K562 (cell line): ENCODE results near the gene HSPA14. TPM values are rescaled to one million over a fixed set of nuclear protein-coding genes. Genes with fewer than 3 reads are reported as not detected.
A peak's percentile ranks its signal among the peaks of the same experiment; 100 is the strongest.

Experiments used
- ATAC-seq: fragments of 200-7000 bp; cut with Tn5 transposase; 3 replicates; pipeline ENCODE4 v1.9.1; 2020; ENCODE audit warnings: moderate library complexity
- BruUV-seq: library from RNA; stranded (reverse); fragments of 400-500 nt; replicated peaks from 2 replicates; lab custom pipeline; 2021; lab: Mats Ljungman, UMichigan
- CTCF ChIA-PET: fragments of 300-600 bp; formaldehyde crosslinking; extraction: SDS; loops from one replicate; lab custom pipeline; 2021; ENCODE audit warnings: low intra/inter-chr PET ratio; lab: Yijun Ruan, JAX
- POLR2A ChIA-PET: fragments of 300-600, 350-650 bp; sonication (Branson Sonifier 250); formaldehyde crosslinking; extraction: SDS; loops from one replicate; lab custom pipeline; 2021; ENCODE audit warnings: antibody characterized with exemption, inconsistent platforms; lab: Yijun Ruan, JAX
- DNase-seq, 4 experiments: peaks; one replicate each; pipeline versions ENCODE4 v3.0.0 to v3.0.0-alpha.2; 2011 to 2018; ENCODE audit warnings: low spot score in 3 of 4, mixed read lengths in 3 of 4; ENCODE audit errors: extremely low read depth in 1 of 4
- FAIRE-seq: peaks from 2 replicates; lab custom pipeline; 2011; peaks lifted over from hg19 to GRCh38; lab: Jason Lieb, UNC
- H2AFZ ChIP-seq: 2 replicates; pipeline ENCODE4 v1.6.0; 2011; ENCODE audit warnings: low read depth, low read length, control low read depth, inconsistent platforms
- H3K27ac ChIP-seq: fragments of 200-600 bp; 3 replicates; pipeline ENCODE4 v1.8.0; 2011; ENCODE audit warnings: low read depth, mild to moderate bottlenecking, control low read depth, inconsistent platforms, low read length, moderate library complexity, mixed read lengths; ENCODE audit errors: extremely low read depth
- H3K27me3 ChIP-seq, 2 experiments: fragments of 300-600 bp in 1 of 2; 2 replicates in 1 of 2; 3 replicates in 1 of 2; pipeline versions ENCODE4 v1.6.0 to v1.8.0; 2011; ENCODE audit warnings: inconsistent platforms in 2 of 2, low read length in 2 of 2, mild to moderate bottlenecking in 1 of 2, mixed read lengths in 1 of 2, moderate library complexity in 1 of 2; ENCODE audit not compliant: control insufficient read depth in 2 of 2, insufficient read depth in 2 of 2
- H3K36me3 ChIP-seq: fragments of 300-600 bp; 3 replicates; pipeline ENCODE4 v1.8.0; 2011; ENCODE audit warnings: mild to moderate bottlenecking, low read length, inconsistent platforms; ENCODE audit not compliant: control insufficient read depth, insufficient read depth
- H3K4me1 ChIP-seq, 2 experiments: fragments of 200-600 bp in 1 of 2; replicated peaks in 1 of 2; 2 replicates in 1 of 2; 3 replicates in 1 of 2; pipeline versions ENCODE4 v1.5.1 to v1.8.0; 2011; ENCODE audit warnings: inconsistent platforms in 2 of 2, low read length in 2 of 2, mild to moderate bottlenecking in 1 of 2, mixed read lengths in 1 of 2, moderate library complexity in 1 of 2; ENCODE audit not compliant: control insufficient read depth in 2 of 2, insufficient read depth in 2 of 2
- H3K4me2 ChIP-seq: 2 replicates; pipeline ENCODE4 v1.6.1; 2011; ENCODE audit warnings: low read length, control low read depth, inconsistent platforms, mixed read lengths; ENCODE audit not compliant: insufficient read depth
- H3K4me3 ChIP-seq: fragments of 200-600 bp; sonication (generic), shearing (Covaris generic); 2 replicates; pipeline ENCODE4 v1.5.1; 2016; ENCODE audit warnings: control low read depth, inconsistent platforms
- H3K79me2 ChIP-seq: fragments of 200-600 bp; 3 replicates; pipeline ENCODE4 v1.8.0; 2011; ENCODE audit warnings: low read length, inconsistent platforms; ENCODE audit not compliant: control insufficient read depth, insufficient read depth
- H3K9ac ChIP-seq, 2 experiments: 2 replicates each; pipeline versions ENCODE4 v1.6.0 to v1.6.1; 2011; ENCODE audit warnings: low read depth in 2 of 2, low read length in 2 of 2, control low read depth in 1 of 2, inconsistent platforms in 1 of 2, mild to moderate bottlenecking in 1 of 2, mixed read lengths in 1 of 2; ENCODE audit not compliant: insufficient read depth in 1 of 2
- H3K9me1 ChIP-seq: one replicate; pipeline ENCODE4 v1.6.0; 2011; ENCODE audit warnings: inconsistent platforms, mild to moderate bottlenecking, low read length, moderate library complexity; ENCODE audit not compliant: control insufficient read depth, insufficient read depth
- H3K9me3 ChIP-seq: replicated peaks from 2 replicates; pipeline ENCODE4 v1.5.1; 2011; ENCODE audit warnings: low read depth, low read length, inconsistent platforms; ENCODE audit not compliant: control insufficient read depth, insufficient read depth
- H4K20me1 ChIP-seq: replicated peaks from 2 replicates; pipeline ENCODE4 v1.6.1; 2011; ENCODE audit warnings: low read length, inconsistent platforms, mixed read lengths; ENCODE audit not compliant: control insufficient read depth, insufficient read depth
- EHMT2 ChIP-seq: fragments of 450-650 bp; IDR thresholded peaks from 2 replicates; pipeline ENCODE4 v1.6.1; 2018; ENCODE audit warnings: antibody characterized with exemption
- ERF ChIP-seq: fragments of 450-650 bp; formaldehyde crosslinking; IDR thresholded peaks from 2 replicates; pipeline ENCODE4 v1.4.0; 2020; ENCODE audit warnings: mild to moderate bottlenecking, mixed read lengths
- HDAC8 ChIP-seq: fragments of 450-650 bp; IDR thresholded peaks from 2 replicates; pipeline ENCODE4 v1.6.1; 2016; ENCODE audit warnings: mild to moderate bottlenecking, missing genetic modification characterization, moderate library complexity, missing compliant biosample characterization
- L3MBTL2 ChIP-seq: fragments of 450-650 bp; IDR thresholded peaks from 2 replicates; pipeline ENCODE4 v1.6.1; 2016; ENCODE audit warnings: mild to moderate bottlenecking, moderate library complexity
- SLC30A9 ChIP-seq: fragments of 250-450 bp; sonication (Bioruptor Pico); IDR thresholded peaks from 2 replicates; pipeline ENCODE4 v1.8.0; 2022; ENCODE audit warnings: mild to moderate bottlenecking, moderate library complexity
- SPI1 ChIP-seq: IDR thresholded peaks from 2 replicates; pipeline ENCODE4 v1.6.1; 2011; ENCODE audit warnings: low read depth, low read length, control low read depth, borderline replicate concordance
- ZBTB40 ChIP-seq, 2 experiments: fragments of 450-650 bp in 1 of 2; sonication (generic) in 1 of 2; formaldehyde crosslinking in 1 of 2; IDR thresholded peaks; 2 replicates each; pipeline versions ENCODE4 v1.7.1 to v1.9.0; 2016 to 2022; ENCODE audit warnings: inconsistent platforms in 1 of 2, mild to moderate bottlenecking in 1 of 2, missing genetic modification reagents in 1 of 2
- ZNF766 ChIP-seq: fragments of 200-800 bp; sonication (Bioruptor generic); conservative IDR thresholded peaks from 2 replicates; pipeline ENCODE4 v1.6.1; 2016; ENCODE audit warnings: missing genetic modification characterization, missing compliant biosample characterization
- WGBS: fragments of 100-300 bp; shearing (Covaris generic); methylation state at CpG from one replicate; pipeline ENCODE4 v1.1.6; 2016; ENCODE audit warnings: low coverage, mixed read lengths; ENCODE audit not compliant: insufficient coverage; ENCODE audit errors: missing lambda C conversion rate; 5-methylcytosine and 5-hydroxymethylcytosine counted together
- in situ Hi-C: fragments of 300-500 bp; cut with MboI; formaldehyde crosslinking; loops from 4 replicates; pipeline ENCODE4 v1.15.0; 2018; ENCODE audit warnings: inconsistent platforms, mixed read lengths
- intact Hi-C: fragments of 100-400 bp; cut with micrococcal nuclease; formaldehyde crosslinking; loops from 2 replicates; pipeline ENCODE4 v1.14.2; 2022
- polyA plus RNA-seq, 8 experiments: library from polyadenylated mRNA; depleted of rRNA in 4 of 8; stranded (reverse) in 5 of 8; unstranded in 3 of 8; fragments of >200 nt; fragmentation: Nextera tagmentation in 2 of 8; fragmentation: Illumina TruSeq in 1 of 8; extraction: Ambion mirVana in 2 of 8; extraction: Trizol in 1 of 8; gene quantifications; 2 replicates each; pipeline versions ENCODE4 v1.2.1 to v1.2.3, GENCODE V29; 2011 to 2014; ENCODE audit warnings: inconsistent platforms in 1 of 8, missing spikeins in 1 of 8
- total RNA-seq, 7 experiments: library from RNA; depleted of rRNA in 6 of 7; stranded (reverse); fragments of >200 nt in 6 of 7; fragmentation: Illumina TruSeq in 2 of 7; extraction: Trizol in 2 of 7; gene quantifications; 2 replicates each; pipeline versions ENCODE4 v1.2.1 to v1.2.3, GENCODE V29; 2011 to 2021; ENCODE audit warnings: low replicate concordance in 1 of 7

Gene HSPA14
- total and polyA plus RNA-seq, 9 of the 15 experiments (the other 6 are each of a cell fraction or from before 2014, with no cell fraction given): 41.9 to 75.0 (median 63.2) TPM

GRCh38 chr10:14820775-14821154 lies 17.3 kb upstream of the HSPA14 start:
- Histone ChIP-seq H3K79me2 (no peaks in the 10 kb centered on the region), H2AFZ (peak overlapping the region; percentile 79), H3K36me3 (no peaks in the 10 kb centered on the region), H3K9ac (no peak overlapping the region), H3K4me3 (no peak overlapping the region), H3K4me1 (no peaks in the 10 kb centered on the region; a peak in 1 of 5 replicates), H3K9me3 (no peaks in the 10 kb centered on the region), H3K27me3 (peaks cover 8 to 10% of the 10 kb centered on the region in 2 experiments; a peak in 4 of 5 replicates), H3K4me2 (peak overlapping the region; percentile 51), H3K9me1 (no peaks in the 10 kb centered on the region), H4K20me1 (no peaks in the 10 kb centered on the region), H3K27ac (no peak overlapping the region)
- WGBS: 17% methylated on average over 5 of the region's 5 CpGs
- no peak for FAIRE-seq
- intact Hi-C loops: no loop called here
- ChIA-PET CTCF (no interaction called here), POLR2A (interaction anchor here (1.1 kb wide), 1 partner anchor 17 kb away, joined by 3 read pairs; the partner anchor contains the start of gene CDNF)
- in situ Hi-C loops: no loop called here
- BruUV-seq: no TSS peak
- ATAC-seq: peak; percentile 81
- no peak for TF ChIP-seq ERF (CRISPR knock-in tag)
- no peak for TF ChIP-seq HDAC8
- 0 out of 2 replicates have a peak, but pooled peaks have one; percentile 26 for TF ChIP-seq L3MBTL2
- TF ChIP-seq ZBTB40 (IDR thresholded peaks at IDR 0.05): 0 out of 2 replicates have a peak, but pooled peaks have one; percentile 34
- TF ChIP-seq ZBTB40 (CRISPR knock-in tag; IDR thresholded peaks at IDR 0.05): no peak
- TF ChIP-seq EHMT2: peak; percentile 77; the same call in 1 of the 2 replicates
- TF ChIP-seq SLC30A9 (CRISPR knock-in tag): no peak
- peak; percentile 66; the same call in 1 of the 2 replicates for TF ChIP-seq SPI1
- TF ChIP-seq ZNF766: 0 out of 2 replicates have a peak, but pooled peaks have one; percentile 37
- DNase-seq: peak in 1 of 4 experiments; percentile 41
